GM12873 (cell line): ENCODE data around the gene ATP5F1A.

Experiments
- TF ChIP-seq, protein P1 (sequence below): IDR thresholded peaks from 2 replicates; pipeline ENCODE4 v1.5.1; 2012; ENCODE audit warnings: low read depth, mild to moderate bottlenecking, moderate library complexity, low read length, control low read depth; ENCODE audit not compliant: insufficient read depth; ENCODE audit errors: missing control alignments

Gene ATP5F1A

DNA sequence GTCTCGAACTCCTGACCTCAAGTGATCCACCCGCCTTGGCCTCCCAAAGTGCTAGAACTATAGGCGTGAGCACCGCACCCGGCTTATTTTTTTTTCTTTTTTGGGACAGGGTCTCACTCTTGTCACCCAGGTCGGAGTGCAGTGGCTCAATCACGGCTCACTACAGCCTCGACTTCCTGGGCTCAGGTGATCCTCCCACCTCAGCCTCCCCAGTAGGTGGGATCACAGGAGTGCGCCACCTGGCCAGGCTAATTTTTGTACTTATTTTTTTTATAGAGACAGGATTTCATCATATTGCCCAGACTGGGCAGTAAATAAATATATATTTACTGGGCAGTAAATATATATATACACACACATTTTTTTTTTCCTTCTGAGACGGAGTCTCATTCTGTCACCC is 2.6 kb downstream of the ATP5F1A start:
- TF ChIP-seq, protein P1, sequence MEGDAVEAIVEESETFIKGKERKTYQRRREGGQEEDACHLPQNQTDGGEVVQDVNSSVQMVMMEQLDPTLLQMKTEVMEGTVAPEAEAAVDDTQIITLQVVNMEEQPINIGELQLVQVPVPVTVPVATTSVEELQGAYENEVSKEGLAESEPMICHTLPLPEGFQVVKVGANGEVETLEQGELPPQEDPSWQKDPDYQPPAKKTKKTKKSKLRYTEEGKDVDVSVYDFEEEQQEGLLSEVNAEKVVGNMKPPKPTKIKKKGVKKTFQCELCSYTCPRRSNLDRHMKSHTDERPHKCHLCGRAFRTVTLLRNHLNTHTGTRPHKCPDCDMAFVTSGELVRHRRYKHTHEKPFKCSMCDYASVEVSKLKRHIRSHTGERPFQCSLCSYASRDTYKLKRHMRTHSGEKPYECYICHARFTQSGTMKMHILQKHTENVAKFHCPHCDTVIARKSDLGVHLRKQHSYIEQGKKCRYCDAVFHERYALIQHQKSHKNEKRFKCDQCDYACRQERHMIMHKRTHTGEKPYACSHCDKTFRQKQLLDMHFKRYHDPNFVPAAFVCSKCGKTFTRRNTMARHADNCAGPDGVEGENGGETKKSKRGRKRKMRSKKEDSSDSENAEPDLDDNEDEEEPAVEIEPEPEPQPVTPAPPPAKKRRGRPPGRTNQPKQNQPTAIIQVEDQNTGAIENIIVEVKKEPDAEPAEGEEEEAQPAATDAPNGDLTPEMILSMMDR = no peak

DNA sequence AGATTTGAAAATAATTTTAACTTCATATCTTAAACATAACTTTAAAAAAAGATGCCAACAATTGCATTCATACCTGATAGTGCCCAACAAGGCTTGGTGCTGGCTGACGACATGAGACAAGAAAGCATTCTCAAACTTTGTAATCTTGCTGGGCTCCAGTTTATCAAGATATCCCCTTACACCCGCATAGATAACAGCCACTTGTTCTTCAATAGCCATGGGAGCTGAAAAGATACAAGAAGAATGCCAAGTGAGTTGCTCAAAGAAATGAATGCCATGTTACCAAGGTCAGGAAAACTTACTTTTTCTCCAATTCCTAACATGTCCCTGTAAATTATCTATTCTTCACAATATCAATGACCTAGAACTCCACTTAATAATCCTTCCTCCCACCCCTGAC is 13.7 kb downstream of the ATP5F1A start:
- TF ChIP-seq, protein P1 = no peak

DNA sequence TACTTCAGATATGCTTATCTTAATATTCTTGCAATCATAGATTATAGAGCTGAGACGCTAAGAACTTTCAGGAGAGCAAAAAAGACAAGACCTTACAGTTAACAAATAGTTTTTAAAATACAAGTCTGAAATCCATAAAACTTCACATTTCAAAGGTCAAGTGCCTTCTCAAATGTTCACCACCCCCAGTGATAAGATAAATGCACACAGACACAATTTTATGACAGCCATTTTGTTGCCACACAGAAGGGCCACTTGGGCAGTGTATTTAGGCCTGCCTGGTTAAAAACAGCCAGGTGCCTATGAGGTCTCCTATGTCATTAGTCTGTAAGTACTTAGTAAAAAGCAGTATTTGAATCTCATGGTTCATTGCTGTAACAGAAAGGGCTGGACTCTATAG is 17.9 kb downstream of the ATP5F1A start:
- TF ChIP-seq, protein P1 = no peak

DNA sequence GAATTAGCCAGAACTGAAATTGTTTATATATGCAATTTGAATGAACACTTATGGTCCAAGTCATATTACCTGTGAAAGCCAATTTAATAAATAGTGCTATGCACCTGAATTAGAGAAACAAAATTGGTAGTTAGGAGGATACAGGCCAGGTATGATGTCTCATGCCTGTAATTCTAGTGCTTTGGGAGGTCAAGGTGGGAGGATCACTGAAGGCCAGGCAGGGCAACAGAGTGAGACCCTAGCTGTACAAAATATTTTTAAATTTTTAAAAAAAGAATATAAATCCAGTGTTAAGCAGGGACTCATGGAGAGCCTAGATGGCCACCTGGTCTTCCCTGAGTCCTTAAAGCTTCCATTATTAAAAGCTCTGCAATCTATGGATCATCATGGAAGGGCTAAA is 18.8 kb downstream of the ATP5F1A start:
- TF ChIP-seq, protein P1 = no peak

DNA sequence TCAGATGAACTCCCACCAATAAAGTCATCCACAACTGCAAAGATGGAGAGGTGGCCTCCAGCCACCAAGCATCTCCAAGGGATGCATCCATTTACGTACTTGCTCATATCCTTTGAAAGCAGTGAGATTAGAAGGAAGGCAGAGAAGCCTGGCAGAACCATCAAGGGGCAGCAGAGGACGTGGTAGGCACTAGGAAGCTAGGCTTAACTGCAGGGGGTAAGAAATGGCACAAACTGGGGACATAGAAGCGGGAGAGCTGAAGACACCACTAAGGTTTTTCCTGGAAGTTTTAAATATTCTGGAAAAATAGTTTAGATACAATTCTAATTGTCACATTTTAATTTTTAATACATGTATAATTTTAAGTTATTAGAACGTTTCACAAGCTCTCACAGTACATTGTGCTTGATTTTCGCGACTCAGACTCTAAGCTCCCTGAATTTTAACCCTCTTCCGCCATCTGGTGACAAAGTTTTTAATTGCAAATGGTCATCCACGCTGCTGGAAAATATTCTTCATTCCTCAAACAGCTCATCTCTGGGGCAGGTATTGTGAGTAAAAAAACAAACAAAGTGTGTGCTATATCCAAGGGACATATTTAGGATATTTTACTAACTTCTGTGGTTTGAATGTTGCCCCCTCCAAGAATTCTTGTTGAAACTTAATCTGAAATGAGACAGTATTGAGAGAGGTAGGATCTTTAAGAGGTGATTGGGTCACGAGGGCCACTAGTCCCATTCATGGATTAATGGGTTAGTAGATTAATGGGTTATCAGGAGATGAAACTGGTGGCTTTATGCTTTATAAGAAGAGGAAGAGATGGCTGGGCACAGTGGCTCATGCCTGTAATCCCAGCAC is 24.4 kb downstream of the ATP5F1A start:
- TF ChIP-seq, protein P1 = peak; percentile 53

DNA sequence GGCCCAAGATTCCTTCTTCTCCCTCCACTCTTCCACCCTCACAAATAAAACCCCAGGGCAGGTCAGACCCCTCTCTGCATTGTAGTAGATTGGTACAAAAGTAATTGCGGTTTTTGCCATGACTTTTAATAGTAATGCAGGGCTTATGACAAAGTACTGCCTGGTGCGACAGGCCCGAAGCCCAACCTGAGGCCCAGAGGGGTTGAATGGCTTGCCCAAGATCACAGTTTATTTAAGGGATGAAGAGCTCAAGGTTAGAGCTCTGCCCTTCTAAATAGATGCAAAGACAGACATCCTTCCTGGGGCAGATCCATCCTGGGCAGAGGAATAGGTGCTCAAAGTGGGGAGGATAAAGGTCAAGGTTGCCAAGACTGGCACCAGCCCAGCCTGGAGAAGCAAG is 25.1 kb downstream of the ATP5F1A start:
- TF ChIP-seq, protein P1 = no peak

DNA sequence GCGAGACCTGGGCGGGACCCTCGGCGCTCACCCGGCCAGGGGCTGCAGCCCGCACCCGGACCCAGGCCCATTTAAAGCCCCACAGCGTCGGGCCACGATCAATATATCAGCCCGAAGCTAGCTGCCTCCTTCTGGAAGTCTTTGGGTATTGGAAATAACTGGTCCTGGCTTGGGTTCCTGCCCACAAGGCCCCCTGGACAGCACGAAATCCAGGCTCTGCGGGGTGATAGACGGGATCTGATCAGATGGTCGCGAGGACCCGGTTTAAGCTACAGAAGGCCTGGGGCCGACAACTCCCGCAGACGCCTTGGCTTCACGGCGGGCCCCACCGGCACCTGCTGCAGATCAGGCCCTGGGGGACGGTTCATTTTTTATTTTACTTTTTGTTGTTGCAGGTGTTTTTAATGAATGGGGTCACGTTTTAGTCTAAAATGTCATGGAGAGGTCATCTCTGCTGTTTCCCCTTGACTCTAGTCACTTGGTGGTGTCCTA is 25.7 kb downstream of the ATP5F1A start:
- TF ChIP-seq, protein P1 = no peak
